CD4-positive, alpha-beta T cell treated with Interleukin-6 for 4 hours (primary cell): ENCODE measurements around the gene EHD1.

ENCODE experiments used
- DNase-seq: peaks from one replicate; pipeline ENCODE4 v3.0.0-alpha.2; 2020; ENCODE audit warnings: mixed read lengths

EHD1 gene

DNA sequence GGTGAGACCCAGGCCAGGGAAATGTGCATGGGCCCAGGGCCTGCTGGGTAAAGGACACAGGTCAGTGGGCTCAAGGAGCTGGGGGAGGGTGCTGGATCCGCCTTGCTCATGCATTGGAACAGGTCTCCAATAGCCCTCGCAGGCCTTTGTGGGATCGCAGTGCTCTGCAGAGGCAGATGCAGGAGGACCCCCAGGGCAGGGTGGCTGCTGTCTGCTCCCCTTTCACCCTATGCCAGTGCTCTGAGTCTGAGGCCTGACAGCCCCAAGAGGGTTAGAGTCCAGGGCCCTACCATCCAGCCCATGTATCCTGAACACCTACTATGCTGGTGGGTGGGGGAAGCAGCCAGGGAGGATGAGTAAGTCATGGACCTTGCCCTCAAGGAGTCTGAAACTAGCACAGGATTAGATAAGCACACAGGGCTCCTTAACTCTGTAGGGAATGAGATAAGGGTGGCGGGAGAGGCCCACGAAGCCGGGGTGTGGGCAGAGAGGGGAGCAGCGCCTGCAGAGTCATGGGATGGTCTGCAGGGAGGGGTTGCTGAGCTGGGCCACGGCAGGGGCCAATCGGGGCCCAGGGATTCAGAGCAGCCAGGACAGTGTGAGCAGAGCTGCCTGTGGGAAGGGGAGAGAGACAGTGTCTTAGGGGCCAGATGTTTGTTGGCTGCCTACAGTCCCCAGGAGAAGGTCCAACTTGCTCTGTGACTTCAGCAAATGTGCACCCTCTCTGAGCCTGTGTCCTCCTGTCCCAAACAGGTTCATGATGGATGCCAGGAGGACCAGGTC is 10.5 kb upstream of the EHD1 start:
- DNase-seq: no peak

DNA sequence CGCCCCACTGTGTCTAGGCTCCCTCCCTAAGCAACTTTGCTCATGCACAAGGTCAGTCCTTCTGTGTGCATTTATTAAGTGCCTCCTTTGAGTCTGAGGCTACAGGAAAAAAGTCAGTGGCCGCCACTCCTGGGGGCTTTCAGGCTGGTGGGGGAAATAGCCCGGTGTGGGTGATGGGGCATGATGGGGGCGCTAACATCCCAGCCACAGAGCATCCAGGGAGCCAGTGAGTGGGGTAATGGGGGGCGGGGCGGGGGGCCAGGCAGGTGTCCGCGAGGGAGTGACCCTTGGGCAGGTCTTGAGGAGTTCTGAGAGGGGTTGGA is 9.9 kb upstream of the EHD1 start:
- no peak for DNase-seq

DNA sequence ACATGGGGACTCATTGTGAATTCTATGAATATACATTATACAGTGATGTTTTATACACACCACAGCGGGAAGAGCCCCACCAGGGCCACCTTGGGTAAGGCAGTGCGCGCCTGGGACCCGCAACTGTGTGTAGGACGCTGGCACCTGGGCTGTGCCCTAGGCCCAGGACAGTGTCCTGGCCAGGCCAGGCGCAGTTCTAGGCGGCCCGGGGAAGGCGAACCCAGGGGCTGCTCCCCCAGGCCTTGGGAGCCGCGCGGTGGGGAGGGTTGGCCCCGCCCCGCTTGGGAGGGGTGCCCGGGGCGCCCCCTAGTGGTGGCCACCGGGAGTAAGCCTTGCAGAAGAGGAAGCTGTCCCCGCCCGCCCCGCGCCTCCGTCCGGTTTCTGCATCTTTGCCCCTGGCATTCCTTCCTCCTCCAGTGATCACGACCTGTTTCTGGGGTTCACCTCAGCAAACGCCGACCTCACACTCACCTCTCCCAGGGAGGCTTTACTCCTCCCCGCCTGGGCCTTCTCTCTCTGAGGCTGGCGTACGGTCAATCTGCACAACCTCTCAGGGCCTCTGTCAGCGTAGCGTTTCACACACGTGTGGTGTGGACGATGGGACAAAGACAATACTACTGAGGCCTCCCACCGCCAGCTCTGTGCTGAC is 9.5 kb upstream of the EHD1 start:
- DNase-seq: peak; percentile 88

DNA sequence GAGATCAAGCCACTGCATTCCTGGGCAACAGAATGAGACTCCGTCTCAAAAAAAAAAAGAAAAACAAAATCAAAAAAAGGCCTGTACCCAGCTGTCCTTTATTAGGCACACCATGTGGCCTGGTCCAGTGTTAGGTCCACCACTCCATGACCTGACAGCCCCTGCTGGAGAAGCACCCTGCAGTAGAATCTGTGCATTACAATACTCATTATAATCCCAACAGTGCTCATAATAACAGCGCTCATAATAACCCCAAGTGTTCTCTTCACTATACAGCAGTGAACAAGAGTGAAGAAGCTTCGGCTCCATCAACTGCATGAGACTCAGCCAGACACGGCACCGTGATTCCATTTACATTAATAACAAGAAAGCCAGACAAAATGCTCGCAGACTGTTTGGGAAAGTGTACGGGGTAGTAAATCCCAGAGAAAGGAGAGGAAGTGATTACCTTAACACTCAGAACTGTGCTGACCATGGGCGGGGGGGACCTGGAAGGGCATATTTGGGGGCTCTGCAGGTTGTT is 8.9 kb upstream of the EHD1 start:
- no peak for DNase-seq

DNA sequence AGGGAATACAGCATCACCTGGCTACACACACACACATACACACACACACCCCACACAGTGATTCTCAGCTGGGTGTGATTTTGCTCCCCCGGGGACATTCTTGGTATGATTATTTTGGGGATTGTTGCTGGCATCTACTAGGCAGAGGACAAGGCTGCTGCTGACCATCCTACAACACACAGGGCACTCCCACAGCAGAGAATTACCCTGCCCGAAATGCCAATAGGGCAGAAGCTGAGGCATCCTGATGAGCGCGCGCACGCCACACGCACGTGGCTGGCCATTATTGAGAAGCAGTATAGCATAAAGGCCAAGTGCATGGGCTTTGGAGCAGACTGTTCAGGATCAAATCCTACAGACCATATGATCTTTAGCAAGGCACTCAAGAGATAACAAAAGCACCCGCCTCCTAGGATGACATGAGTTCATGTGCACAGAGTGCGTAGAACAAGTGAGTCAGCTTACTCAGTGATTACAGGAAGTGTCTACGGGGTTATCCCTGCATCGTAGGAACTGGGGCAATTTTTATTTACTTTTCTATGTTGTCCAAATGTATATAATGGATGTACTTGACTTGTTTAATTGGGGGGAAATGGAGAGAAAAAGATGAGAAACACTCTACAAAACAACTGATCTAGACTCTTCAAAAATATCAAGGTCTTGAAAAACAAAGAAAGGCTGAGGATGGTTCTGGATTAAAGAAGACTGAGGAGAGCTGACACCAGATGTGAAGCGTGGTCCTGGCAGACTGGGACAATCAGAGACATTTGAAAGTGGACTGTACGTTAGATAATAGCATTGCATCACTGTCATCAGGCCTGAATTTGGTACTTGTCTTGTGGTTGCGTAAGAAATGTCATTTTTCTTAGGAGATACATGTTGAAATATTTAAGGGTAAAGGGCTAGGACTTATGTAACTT is 7.2 kb upstream of the EHD1 start:
- DNase-seq: peak; percentile 56

DNA sequence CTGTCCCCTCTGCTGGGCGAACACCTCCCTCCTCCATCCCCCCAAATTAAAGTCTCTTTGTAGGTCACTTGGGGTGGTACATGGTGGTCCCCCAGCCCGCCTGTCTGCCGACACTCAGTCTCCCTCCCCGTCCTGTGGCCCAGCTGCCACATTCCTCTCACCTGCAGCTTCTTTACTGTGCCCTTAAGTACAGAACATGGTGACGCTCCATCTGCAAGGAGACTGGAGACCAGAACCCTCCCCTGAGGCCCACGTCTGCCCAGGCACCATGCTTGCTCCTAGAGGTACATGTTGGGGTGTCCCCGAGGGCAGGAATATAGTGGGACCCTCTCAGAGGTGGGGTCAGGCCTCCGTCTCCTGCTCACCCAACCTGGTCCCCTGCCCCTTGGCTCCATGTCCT is 5.6 kb upstream of the EHD1 start:
- no peak for DNase-seq

DNA sequence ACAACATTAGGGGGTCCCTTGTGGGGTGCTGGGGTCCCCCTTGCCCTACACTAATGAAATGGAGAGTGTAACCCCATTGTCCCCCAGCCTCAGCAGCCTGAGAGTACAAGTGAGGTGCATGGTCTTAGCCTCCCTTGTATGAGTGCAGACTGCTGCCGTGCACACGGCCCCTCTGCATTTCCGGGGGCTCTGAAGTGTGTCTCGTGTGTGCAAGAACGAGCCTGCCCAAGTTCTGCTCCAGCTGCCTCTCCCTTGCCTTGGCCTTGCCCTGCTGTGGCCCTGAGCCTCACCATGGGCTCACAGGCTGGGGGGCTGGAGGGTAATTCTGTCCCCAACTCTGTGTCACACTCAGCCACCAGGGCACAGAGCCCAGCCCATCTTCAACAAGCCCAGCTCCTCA is 5.2 kb upstream of the EHD1 start:
- DNase-seq: no peak

DNA sequence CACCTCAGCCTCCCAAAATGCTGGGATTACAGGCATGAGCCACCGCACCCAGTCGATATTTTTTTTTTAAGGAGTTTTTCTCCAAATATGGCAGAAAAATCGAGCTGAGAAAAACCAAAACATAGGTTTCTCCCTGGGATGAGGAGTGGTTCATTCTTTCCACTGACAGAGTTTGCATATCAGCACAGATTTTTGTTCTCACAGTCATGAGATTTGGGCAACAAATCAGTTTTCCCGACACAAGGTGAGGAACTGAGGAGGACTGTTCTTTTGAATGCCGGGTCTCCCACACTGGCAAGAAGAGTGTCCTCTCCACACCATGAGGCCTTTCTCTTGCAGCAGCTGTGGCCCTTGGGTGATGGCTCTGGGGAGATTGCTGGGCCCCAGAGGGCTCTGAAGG is 3.8 kb upstream of the EHD1 start:
- DNase-seq: no peak

DNA sequence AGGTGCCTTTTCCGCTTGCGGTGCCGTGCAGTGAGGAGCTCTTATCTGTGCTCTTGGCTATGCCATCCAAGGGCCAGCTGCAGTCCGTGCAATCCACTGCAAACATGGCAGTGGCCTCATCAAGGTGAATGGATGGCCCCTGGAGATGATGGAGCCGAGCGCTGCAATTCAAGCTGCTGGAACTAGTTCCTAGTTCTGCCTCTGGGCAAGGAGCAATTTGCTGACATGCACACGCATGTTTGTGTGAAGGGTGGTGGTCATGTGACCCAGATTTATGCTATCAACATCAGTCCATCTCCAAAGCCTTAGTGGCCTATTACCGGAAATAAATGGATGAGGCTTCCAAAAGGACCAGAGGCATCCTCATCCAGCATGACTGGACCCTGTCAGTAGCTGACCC is 3.1 kb upstream of the EHD1 start:
- DNase-seq: no peak

DNA sequence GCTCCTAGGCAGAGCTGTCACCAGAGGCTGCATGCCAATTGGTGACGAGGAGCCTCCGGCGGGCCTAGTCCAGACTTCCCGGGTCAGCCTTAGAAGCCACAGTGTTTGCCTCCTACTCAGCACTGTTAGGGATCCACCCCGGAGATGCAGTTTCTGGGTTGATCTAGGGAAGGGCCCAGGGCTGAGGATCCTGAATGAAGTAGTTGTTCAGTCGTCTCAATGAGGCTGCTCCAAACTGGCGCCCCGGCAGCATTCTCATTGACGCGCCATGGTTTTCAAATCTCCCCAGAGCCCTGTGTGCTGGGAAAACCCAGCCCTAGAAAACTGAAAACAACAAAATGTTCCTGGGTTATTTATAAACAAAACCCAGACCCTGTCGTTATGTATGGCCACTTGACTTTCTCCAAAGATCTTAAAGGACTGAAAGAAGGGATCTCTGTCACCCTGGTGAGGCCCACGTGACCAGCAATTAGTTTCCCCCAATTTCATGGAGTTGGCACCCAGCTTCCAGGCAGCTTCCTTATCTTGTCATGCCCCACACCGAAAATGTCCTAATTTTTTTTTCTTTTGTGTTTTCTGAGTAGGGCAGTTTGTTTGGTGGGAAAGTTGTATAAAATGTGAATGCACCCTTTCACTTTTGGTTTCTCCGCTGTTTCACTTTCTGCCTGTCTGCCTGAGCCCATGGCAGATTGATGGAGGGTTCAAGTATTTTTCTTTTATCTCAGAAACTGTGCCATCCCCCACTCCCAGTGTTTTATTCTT is 2.0 kb upstream of the EHD1 start:
- peak; percentile 44 for DNase-seq

DNA sequence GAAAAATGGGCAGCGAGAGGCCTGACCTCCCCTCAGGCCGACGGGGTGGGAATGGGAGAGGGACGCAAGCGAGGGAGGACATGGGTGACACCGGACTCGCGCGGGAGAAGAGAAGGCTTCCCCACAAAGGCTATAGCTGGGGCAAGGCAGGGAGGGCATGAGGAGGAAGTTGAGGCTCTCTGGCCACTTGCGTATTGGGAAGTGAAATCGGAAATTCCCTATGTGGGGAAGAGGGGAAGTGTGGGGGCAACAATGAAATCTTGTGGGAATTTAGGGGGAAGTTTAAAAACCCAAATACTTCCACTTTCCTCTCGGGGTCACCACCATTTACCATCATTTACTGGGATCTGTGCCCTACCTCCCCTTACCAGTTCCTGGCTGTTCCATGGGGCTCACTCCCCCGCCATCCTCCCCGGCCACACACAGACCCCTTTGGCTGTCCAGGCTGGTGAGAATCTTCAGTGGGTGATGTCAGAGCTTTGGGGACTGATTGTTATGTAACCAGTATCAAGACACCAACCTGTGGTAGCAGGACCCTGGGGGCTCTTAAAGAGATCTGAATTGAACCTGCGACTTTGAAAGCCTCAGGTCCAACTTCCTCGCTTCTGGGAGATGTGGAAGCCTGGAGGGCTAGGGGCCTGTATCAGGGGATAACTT is 951 bp upstream of the EHD1 start:
- no peak for DNase-seq

DNA sequence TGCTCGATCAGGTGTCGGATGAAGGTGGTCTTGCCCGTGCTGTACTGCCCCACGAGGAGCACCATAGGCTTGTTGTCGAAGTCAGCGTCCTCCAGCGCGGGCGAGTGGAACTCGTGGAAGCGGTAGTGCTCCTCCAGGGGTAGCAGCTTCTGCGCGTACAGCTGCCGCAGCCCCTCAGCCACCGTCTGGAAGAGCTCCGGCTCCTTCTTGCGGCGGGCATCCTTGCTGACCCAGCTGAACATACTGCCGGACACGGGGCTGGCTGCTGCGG is 263 bp downstream of the EHD1 start:
- no peak for DNase-seq

DNA sequence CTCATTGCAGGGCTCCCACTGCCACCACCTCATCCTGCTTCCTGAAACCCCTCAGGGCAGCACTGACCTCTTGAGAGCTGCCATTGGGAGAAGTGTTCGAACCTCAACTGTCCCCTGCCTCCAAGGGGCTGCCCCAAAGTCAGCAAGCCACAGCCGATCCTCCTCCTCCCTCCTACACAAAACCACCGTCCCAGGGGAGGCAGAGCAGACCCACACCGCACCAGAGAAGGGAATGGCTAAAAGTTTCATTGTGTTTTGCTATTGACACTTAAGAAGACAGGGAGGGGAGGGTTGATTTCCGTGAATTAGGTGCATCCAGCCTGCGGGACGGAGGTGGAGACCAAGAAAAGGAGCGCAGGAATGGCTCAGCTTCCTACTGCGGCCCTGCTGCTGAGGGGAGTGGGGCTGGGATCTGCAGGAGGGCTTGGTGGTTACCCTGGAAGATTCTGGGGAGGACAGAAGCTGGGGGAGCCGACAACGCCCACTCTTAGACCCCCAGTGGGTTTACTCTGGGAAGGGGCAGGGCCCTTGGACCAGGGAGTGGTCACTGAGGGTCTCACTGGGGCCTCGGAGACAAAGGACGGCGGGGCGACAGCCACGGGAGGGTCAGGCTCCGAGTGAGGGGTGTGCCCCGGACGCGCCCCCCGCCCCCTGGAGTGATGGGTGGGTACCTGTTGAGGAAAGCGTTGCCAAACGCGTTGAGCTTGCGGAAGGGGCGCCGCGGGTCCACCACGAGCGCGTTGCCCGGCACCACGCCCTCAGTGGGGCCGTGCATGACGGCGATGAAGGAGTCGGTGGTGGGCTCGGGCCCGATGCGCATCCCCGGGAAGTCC is 815 bp downstream of the EHD1 start:
- DNase-seq: no peak

DNA sequence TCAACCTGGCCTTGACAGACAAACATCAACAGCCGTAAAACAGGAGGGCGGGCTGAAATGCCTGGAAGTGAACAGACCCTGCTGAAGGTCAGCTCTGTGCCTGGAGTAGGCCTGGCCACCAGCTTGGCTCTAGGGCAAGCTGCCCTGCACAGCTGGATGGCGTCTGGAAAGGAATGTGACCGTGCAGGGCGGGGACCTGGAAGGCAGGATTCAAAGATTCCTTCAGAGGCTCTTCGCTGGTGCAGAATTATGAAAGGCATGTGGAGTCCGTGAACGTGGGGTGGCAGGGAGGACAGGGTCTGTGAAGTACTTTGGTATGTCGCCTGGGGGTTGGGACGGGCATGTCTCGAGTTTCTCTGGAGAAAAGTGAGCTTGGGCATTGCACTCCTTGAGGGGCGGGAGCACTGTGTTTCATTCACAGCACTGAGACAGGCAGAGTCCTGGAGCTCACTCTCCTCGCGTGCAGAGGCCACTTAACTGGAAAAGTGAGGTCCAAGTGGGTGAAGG is 1.5 kb downstream of the EHD1 start:
- peak; percentile 37 for DNase-seq

DNA sequence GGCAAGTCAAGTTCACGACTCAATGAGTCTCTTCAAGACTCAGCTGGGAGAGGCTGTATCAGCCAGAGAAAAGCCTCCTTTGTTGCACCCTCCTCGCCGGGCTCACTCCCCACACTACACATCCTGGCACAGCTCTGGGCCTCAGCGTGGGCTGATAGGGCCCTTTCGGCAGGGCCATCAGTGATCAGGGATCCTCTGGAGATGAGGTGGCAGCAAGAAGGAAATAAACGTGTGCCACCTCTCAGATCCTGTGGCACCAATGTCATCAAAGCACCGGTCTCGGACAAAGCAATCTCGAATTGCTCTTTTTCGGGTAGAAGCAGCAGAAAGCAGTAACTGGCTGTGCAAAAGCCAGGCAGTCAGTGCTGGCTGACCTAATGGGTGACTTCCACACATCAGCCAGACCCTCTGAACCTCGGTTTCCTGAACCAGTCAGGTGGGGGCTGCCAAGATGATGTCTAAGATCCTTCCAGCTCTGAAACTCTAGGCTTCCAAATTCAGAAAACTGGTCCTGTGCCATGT is 2.1 kb downstream of the EHD1 start:
- peak; percentile 55 for DNase-seq

DNA sequence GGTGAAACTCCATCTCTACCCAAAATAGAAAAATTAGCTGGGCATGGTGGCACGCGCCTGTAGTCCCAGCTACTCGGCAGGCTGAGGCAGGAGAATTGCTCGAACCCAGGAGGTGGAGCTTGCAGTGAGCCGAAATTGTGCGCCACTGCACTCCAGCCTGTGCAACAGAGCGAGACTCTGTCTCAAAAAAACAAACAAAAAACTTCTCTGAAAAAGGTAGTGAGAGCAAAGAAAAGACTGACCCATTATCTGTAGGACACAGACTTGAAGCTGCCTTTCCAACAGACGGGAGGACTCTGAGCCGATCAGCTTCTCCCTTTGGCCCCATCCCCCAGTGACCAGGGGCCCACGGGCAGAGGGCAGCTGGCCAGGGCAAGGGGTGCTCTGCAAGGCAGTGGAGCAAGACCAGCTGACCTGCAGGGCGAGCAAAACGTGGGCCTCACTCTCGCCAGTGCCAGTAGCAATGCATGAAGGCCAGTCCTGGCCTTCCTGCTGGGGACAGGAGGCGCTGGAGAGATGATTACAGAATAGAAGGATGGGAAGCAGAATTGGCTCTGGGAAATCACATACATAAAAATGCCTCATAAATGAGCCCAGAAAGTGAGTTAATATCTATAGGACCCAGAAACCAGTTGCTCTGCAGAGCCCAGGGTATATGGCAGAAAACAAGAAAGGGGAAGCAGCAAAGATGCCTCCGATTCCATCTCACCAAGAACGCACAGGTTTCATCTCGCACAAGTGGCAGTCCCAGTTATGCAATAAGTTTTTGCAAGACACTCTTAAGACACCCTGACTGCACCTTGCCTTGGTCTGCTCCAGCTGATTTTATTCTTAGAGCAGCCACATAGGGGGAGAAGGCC is 2.8 kb downstream of the EHD1 start:
- DNase-seq: no peak

DNA sequence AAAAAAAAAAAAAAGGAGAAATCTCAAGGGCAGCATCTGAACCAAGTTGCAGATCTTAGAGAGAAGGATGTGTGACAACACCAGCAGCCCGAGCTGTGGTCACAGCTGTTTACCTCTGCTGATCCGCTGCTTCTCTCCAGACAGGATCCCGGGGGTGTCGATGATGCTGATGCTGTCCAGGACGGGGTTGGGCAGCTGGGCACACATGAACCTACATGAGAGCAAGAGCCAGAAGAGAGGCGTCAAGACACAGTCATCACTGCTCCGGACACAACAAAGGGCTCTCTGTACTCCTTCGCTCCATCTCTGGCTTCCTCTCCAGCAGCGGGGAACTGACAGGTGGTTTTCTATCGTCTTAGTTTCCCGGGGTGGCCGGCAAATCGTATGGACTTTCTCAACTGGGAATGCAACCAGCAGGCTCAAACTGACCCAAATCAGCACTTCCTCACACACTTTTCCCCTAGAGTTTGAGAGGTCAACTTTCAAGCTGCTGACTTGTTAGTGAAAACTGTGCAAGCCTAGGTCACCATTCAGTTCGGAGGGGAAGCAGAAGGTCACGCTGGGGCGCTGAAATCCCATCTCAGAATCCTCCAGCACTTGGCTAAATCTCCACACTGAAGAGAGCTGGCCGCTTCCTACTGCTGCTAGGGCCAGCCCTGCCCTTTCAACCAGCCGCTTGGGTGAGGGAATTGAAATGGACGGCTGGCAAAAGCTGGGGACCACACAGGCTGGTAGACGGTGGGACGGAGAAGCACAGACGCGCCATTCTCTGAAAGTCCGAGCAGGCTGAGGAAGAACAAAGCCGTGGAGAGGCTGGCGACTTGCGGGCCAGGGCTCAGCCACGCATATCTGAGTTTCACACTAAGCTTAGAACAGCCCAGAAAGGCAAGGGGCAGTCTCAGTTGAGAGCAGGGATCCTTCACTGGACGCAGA is 3.8 kb downstream of the EHD1 start:
- DNase-seq: peak; percentile 50

DNA sequence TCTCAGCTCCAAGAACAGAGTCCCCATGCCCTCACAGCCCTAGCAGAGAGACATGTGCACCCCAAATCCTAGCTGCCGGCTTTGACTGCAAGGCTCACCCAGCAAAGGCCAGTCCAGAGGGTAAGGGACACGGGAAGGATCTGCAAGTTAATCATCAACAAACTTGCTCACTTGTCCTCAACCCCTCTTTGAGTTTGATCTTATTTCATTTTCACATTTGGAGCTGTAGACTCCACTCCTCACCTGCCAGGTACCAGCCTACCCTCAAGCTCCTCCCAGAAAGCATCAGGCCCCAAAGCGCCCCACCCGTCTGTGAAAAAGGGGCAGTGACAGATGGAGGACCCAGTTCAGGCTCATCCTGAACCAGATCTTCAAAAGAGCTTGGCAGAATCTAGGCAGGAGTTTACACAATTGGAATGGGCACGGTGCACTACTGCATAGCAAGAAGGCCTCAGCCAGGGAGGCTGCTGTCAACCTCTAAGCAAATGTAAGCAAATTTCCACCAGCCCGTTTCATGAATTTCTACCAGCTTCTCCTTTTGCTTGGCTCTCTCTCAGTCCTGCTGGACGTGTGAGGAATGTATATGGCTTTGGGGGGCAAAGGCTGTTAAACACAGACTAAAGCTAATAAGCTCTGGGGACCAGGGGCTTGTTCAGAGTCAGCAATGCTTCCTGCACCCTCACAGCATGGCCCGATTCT is 5.5 kb downstream of the EHD1 start:
- no peak for DNase-seq
